GM23338 (cell line): ENCODE results near the gene PTGIS.

Experiments used
- CREB1 ChIP-seq: fragments of 250-450 bp; sonication (Bioruptor Pico); IDR thresholded peaks from 2 replicates; pipeline ENCODE4 v1.5.0; 2020; ENCODE audit warnings: low read depth, mild to moderate bottlenecking, moderate library complexity
- EZH2 ChIP-seq: fragments of 200-600 bp; sonication (generic); IDR thresholded peaks from one replicate; pipeline ENCODE4 v1.8.0; 2017; ENCODE audit warnings: antibody characterized with exemption, mild to moderate bottlenecking, low read depth; ENCODE audit not compliant: unreplicated experiment
- EZH2phosphoT487 ChIP-seq: fragments of 200-600 bp; sonication (generic); IDR thresholded peaks from one replicate; pipeline ENCODE4 v1.8.1; 2018; ENCODE audit warnings: antibody characterized with exemption; ENCODE audit not compliant: unreplicated experiment
- POLR2AphosphoS5 ChIP-seq: IDR thresholded peaks from 2 replicates; pipeline ENCODE4 v1.6.1; 2016; ENCODE audit warnings: antibody characterized with exemption, low read depth
- ZNF114 ChIP-seq: fragments of 250-450 bp; sonication (Bioruptor Pico); IDR thresholded peaks from 2 replicates; pipeline ENCODE4 v1.5.0; 2020; ENCODE audit warnings: mild to moderate bottlenecking, moderate library complexity
- ZNF331 ChIP-seq: fragments of 250-450 bp; sonication (Bioruptor Pico); IDR thresholded peaks from 2 replicates; pipeline ENCODE4 v1.5.0; 2020; ENCODE audit warnings: low read depth, mild to moderate bottlenecking, moderate library complexity
- TF ChIP-seq, protein P1 (sequence below), 2 experiments: fragments of 200-600 bp in 1 of 2; sonication (generic) in 1 of 2; conservative IDR thresholded peaks; 2 replicates each; pipeline versions ENCODE4 v1.5.1 to v1.6.1; 2016 to 2017; ENCODE audit warnings: antibody characterized with exemption in 2 of 2, low read depth in 2 of 2, mild to moderate bottlenecking in 2 of 2, moderate library complexity in 1 of 2
- TF ChIP-seq, protein P2 (sequence below): IDR thresholded peaks from one replicate; pipeline ENCODE4 v1.6.1; 2018; ENCODE audit warnings: antibody characterized with exemption; ENCODE audit not compliant: unreplicated experiment

DNA sequence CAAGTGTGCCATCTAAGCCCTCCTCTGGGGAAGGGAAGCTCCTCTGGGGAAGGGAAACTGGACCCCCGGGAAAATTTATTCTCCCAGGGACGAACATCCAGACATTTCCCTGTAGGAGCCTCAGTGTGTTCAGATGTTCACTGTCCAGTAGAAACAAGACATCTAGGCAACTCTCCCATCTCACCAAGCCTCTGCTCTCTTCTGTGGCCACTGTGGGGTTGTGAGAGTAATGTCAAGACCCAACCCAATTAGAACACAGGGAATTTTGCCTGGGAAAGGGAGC, 3.6 kb upstream of the PTGIS start:
- TF ChIP-seq, protein P1, sequence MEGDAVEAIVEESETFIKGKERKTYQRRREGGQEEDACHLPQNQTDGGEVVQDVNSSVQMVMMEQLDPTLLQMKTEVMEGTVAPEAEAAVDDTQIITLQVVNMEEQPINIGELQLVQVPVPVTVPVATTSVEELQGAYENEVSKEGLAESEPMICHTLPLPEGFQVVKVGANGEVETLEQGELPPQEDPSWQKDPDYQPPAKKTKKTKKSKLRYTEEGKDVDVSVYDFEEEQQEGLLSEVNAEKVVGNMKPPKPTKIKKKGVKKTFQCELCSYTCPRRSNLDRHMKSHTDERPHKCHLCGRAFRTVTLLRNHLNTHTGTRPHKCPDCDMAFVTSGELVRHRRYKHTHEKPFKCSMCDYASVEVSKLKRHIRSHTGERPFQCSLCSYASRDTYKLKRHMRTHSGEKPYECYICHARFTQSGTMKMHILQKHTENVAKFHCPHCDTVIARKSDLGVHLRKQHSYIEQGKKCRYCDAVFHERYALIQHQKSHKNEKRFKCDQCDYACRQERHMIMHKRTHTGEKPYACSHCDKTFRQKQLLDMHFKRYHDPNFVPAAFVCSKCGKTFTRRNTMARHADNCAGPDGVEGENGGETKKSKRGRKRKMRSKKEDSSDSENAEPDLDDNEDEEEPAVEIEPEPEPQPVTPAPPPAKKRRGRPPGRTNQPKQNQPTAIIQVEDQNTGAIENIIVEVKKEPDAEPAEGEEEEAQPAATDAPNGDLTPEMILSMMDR (conservative IDR thresholded peaks at IDR 0.05; ENCODE audit: low read depth in 2 of 2) = no peak
- TF ChIP-seq, protein P2, sequence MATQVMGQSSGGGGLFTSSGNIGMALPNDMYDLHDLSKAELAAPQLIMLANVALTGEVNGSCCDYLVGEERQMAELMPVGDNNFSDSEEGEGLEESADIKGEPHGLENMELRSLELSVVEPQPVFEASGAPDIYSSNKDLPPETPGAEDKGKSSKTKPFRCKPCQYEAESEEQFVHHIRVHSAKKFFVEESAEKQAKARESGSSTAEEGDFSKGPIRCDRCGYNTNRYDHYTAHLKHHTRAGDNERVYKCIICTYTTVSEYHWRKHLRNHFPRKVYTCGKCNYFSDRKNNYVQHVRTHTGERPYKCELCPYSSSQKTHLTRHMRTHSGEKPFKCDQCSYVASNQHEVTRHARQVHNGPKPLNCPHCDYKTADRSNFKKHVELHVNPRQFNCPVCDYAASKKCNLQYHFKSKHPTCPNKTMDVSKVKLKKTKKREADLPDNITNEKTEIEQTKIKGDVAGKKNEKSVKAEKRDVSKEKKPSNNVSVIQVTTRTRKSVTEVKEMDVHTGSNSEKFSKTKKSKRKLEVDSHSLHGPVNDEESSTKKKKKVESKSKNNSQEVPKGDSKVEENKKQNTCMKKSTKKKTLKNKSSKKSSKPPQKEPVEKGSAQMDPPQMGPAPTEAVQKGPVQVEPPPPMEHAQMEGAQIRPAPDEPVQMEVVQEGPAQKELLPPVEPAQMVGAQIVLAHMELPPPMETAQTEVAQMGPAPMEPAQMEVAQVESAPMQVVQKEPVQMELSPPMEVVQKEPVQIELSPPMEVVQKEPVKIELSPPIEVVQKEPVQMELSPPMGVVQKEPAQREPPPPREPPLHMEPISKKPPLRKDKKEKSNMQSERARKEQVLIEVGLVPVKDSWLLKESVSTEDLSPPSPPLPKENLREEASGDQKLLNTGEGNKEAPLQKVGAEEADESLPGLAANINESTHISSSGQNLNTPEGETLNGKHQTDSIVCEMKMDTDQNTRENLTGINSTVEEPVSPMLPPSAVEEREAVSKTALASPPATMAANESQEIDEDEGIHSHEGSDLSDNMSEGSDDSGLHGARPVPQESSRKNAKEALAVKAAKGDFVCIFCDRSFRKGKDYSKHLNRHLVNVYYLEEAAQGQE = no peak
- TF ChIP-seq POLR2AphosphoS5 (no peak), EZH2 (no peak), ZNF114 (CRISPR knock-in tag) (no peak), CREB1 (CRISPR knock-in tag) (no peak), ZNF331 (no peak), EZH2phosphoT487 (no peak)
